K562 (cell line): ENCODE data around the gene SELENOM. TPM values are rescaled to one million over a fixed set of nuclear protein-coding genes. Genes with fewer than 3 reads are reported as not detected.
A peak's percentile ranks its signal among the peaks of the same experiment; 100 is the strongest.
"Not testable (repeated sequence)": the region's sequence is repeated elsewhere in the genome, so short reads cannot be mapped to it uniquely, and the experiment has no call there.

Experiments used
- ATAC-seq: fragments of 200-7000 bp; cut with Tn5 transposase; 3 replicates; pipeline ENCODE4 v1.9.1; 2020; ENCODE audit warnings: moderate library complexity
- BruUV-seq: library from RNA; stranded (reverse); fragments of 400-500 nt; replicated peaks from 2 replicates; lab custom pipeline; 2021; lab: Mats Ljungman, UMichigan
- CTCF ChIA-PET: fragments of 300-600 bp; formaldehyde crosslinking; extraction: SDS; loops from one replicate; lab custom pipeline; 2021; ENCODE audit warnings: low intra/inter-chr PET ratio; lab: Yijun Ruan, JAX
- POLR2A ChIA-PET: fragments of 300-600, 350-650 bp; sonication (Branson Sonifier 250); formaldehyde crosslinking; extraction: SDS; loops from one replicate; lab custom pipeline; 2021; ENCODE audit warnings: antibody characterized with exemption, inconsistent platforms; lab: Yijun Ruan, JAX
- DNase-seq, 4 experiments: peaks; one replicate each; pipeline versions ENCODE4 v3.0.0 to v3.0.0-alpha.2; 2011 to 2018; ENCODE audit warnings: low spot score in 3 of 4, mixed read lengths in 3 of 4; ENCODE audit errors: extremely low read depth in 1 of 4
- FAIRE-seq: peaks from 2 replicates; lab custom pipeline; 2011; peaks lifted over from hg19 to GRCh38; lab: Jason Lieb, UNC
- H2AFZ ChIP-seq: 2 replicates; pipeline ENCODE4 v1.6.0; 2011; ENCODE audit warnings: low read depth, low read length, control low read depth, inconsistent platforms
- H3K27ac ChIP-seq: fragments of 200-600 bp; 3 replicates; pipeline ENCODE4 v1.8.0; 2011; ENCODE audit warnings: low read depth, mild to moderate bottlenecking, control low read depth, inconsistent platforms, low read length, moderate library complexity, mixed read lengths; ENCODE audit errors: extremely low read depth
- H3K27me3 ChIP-seq, 2 experiments: fragments of 300-600 bp in 1 of 2; 2 replicates in 1 of 2; 3 replicates in 1 of 2; pipeline versions ENCODE4 v1.6.0 to v1.8.0; 2011; ENCODE audit warnings: inconsistent platforms in 2 of 2, low read length in 2 of 2, mild to moderate bottlenecking in 1 of 2, mixed read lengths in 1 of 2, moderate library complexity in 1 of 2; ENCODE audit not compliant: control insufficient read depth in 2 of 2, insufficient read depth in 2 of 2
- H3K36me3 ChIP-seq: fragments of 300-600 bp; 3 replicates; pipeline ENCODE4 v1.8.0; 2011; ENCODE audit warnings: mild to moderate bottlenecking, low read length, inconsistent platforms; ENCODE audit not compliant: control insufficient read depth, insufficient read depth
- H3K4me1 ChIP-seq, 2 experiments: fragments of 200-600 bp in 1 of 2; replicated peaks in 1 of 2; 2 replicates in 1 of 2; 3 replicates in 1 of 2; pipeline versions ENCODE4 v1.5.1 to v1.8.0; 2011; ENCODE audit warnings: inconsistent platforms in 2 of 2, low read length in 2 of 2, mild to moderate bottlenecking in 1 of 2, mixed read lengths in 1 of 2, moderate library complexity in 1 of 2; ENCODE audit not compliant: control insufficient read depth in 2 of 2, insufficient read depth in 2 of 2
- H3K4me2 ChIP-seq: 2 replicates; pipeline ENCODE4 v1.6.1; 2011; ENCODE audit warnings: low read length, control low read depth, inconsistent platforms, mixed read lengths; ENCODE audit not compliant: insufficient read depth
- H3K4me3 ChIP-seq: fragments of 200-600 bp; sonication (generic), shearing (Covaris generic); 2 replicates; pipeline ENCODE4 v1.5.1; 2016; ENCODE audit warnings: control low read depth, inconsistent platforms
- H3K79me2 ChIP-seq: fragments of 200-600 bp; 3 replicates; pipeline ENCODE4 v1.8.0; 2011; ENCODE audit warnings: low read length, inconsistent platforms; ENCODE audit not compliant: control insufficient read depth, insufficient read depth
- H3K9ac ChIP-seq, 2 experiments: 2 replicates each; pipeline versions ENCODE4 v1.6.0 to v1.6.1; 2011; ENCODE audit warnings: low read depth in 2 of 2, low read length in 2 of 2, control low read depth in 1 of 2, inconsistent platforms in 1 of 2, mild to moderate bottlenecking in 1 of 2, mixed read lengths in 1 of 2; ENCODE audit not compliant: insufficient read depth in 1 of 2
- H3K9me1 ChIP-seq: one replicate; pipeline ENCODE4 v1.6.0; 2011; ENCODE audit warnings: inconsistent platforms, mild to moderate bottlenecking, low read length, moderate library complexity; ENCODE audit not compliant: control insufficient read depth, insufficient read depth
- H3K9me3 ChIP-seq: replicated peaks from 2 replicates; pipeline ENCODE4 v1.5.1; 2011; ENCODE audit warnings: low read depth, low read length, inconsistent platforms; ENCODE audit not compliant: control insufficient read depth, insufficient read depth
- H4K20me1 ChIP-seq: replicated peaks from 2 replicates; pipeline ENCODE4 v1.6.1; 2011; ENCODE audit warnings: low read length, inconsistent platforms, mixed read lengths; ENCODE audit not compliant: control insufficient read depth, insufficient read depth
- C11orf30 ChIP-seq: fragments of 450-650 bp; IDR thresholded peaks from 2 replicates; pipeline ENCODE4 v1.6.1; 2016; ENCODE audit warnings: low read depth, mild to moderate bottlenecking
- CXXC5 ChIP-seq: fragments of 250-450 bp; sonication (Bioruptor Pico); IDR thresholded peaks from 2 replicates; pipeline ENCODE4 v1.8.0; 2022; ENCODE audit warnings: inconsistent platforms, mild to moderate bottlenecking, moderate library complexity
- DMBX1 ChIP-seq: fragments of 250-450 bp; sonication (Bioruptor Pico); IDR thresholded peaks from 2 replicates; pipeline ENCODE4 v1.8.0; 2022; ENCODE audit warnings: inconsistent platforms, mild to moderate bottlenecking, moderate library complexity, borderline replicate concordance
- MAFG ChIP-seq: fragments of 450-650 bp; conservative IDR thresholded peaks from 2 replicates; pipeline ENCODE4 v1.6.1; 2016; ENCODE audit warnings: missing genetic modification characterization, missing compliant biosample characterization
- MAFK ChIP-seq: IDR thresholded peaks from 2 replicates; pipeline ENCODE4 v1.6.1; 2011; ENCODE audit warnings: low read length, improper control_type of control experiment
- NFE2 ChIP-seq: IDR thresholded peaks from 2 replicates; pipeline ENCODE4 v1.6.1; 2014; ENCODE audit warnings: antibody characterized with exemption, low read depth
- NFIC ChIP-seq: fragments of 450-650 bp; IDR thresholded peaks from 2 replicates; pipeline ENCODE4 v1.6.1; 2017; ENCODE audit warnings: mild to moderate bottlenecking, inconsistent platforms
- NFRKB ChIP-seq: fragments of 450-650 bp; IDR thresholded peaks from 2 replicates; pipeline ENCODE4 v1.6.1; 2016; ENCODE audit warnings: low read depth
- SMAD4 ChIP-seq: fragments of 250-450 bp; sonication (Bioruptor Pico); conservative IDR thresholded peaks from 2 replicates; pipeline ENCODE4 v1.8.0; 2021; ENCODE audit warnings: inconsistent platforms, mild to moderate bottlenecking, moderate library complexity
- ZFX ChIP-seq: sonication (generic); formaldehyde crosslinking; IDR thresholded peaks from 2 replicates; pipeline ENCODE4 v1.8.0; 2022; ENCODE audit warnings: mild to moderate bottlenecking, missing genetic modification reagents, moderate library complexity
- ZNF316 ChIP-seq: fragments of 450-650 bp; IDR thresholded peaks from 2 replicates; pipeline ENCODE4 v1.6.1; 2016
- ZNF583 ChIP-seq: fragments of 250-450 bp; sonication (Bioruptor Pico); IDR thresholded peaks from 2 replicates; pipeline ENCODE4 v1.4.0; 2020
- ZNF592 ChIP-seq: fragments of 450-650 bp; IDR thresholded peaks from 2 replicates; pipeline ENCODE4 v1.6.1; 2017; ENCODE audit warnings: antibody characterized with exemption, mild to moderate bottlenecking
- WGBS: fragments of 100-300 bp; shearing (Covaris generic); methylation state at CpG from one replicate; pipeline ENCODE4 v1.1.6; 2016; ENCODE audit warnings: low coverage, mixed read lengths; ENCODE audit not compliant: insufficient coverage; ENCODE audit errors: missing lambda C conversion rate; 5-methylcytosine and 5-hydroxymethylcytosine counted together
- in situ Hi-C: fragments of 300-500 bp; cut with MboI; formaldehyde crosslinking; loops from 4 replicates; pipeline ENCODE4 v1.15.0; 2018; ENCODE audit warnings: inconsistent platforms, mixed read lengths
- intact Hi-C: fragments of 100-400 bp; cut with micrococcal nuclease; formaldehyde crosslinking; loops from 2 replicates; pipeline ENCODE4 v1.14.2; 2022
- polyA plus RNA-seq, 8 experiments: library from polyadenylated mRNA; depleted of rRNA in 4 of 8; stranded (reverse) in 5 of 8; unstranded in 3 of 8; fragments of >200 nt; fragmentation: Nextera tagmentation in 2 of 8; fragmentation: Illumina TruSeq in 1 of 8; extraction: Ambion mirVana in 2 of 8; extraction: Trizol in 1 of 8; gene quantifications; 2 replicates each; pipeline versions ENCODE4 v1.2.1 to v1.2.3, GENCODE V29; 2011 to 2014; ENCODE audit warnings: inconsistent platforms in 1 of 8, missing spikeins in 1 of 8
- total RNA-seq, 7 experiments: library from RNA; depleted of rRNA in 6 of 7; stranded (reverse); fragments of >200 nt in 6 of 7; fragmentation: Illumina TruSeq in 2 of 7; extraction: Trizol in 2 of 7; gene quantifications; 2 replicates each; pipeline versions ENCODE4 v1.2.1 to v1.2.3, GENCODE V29; 2011 to 2021; ENCODE audit warnings: low replicate concordance in 1 of 7
- TF ChIP-seq, protein P1 (sequence below), 2 experiments: fragments of 200-800 bp in 1 of 2; sonication (Bioruptor generic) in 1 of 2; sonication (generic) in 1 of 2; formaldehyde crosslinking in 1 of 2; IDR thresholded peaks in 1 of 2; conservative IDR thresholded peaks in 1 of 2; 2 replicates each; pipeline versions ENCODE4 v1.5.0 to v1.6.1; 2016 to 2020; ENCODE audit warnings: missing compliant biosample characterization in 1 of 2, missing genetic modification characterization in 1 of 2, missing genetic modification reagents in 1 of 2

Gene SELENOM
- total and polyA plus RNA-seq, 9 of the 15 experiments (the other 6 are each of a cell fraction or from before 2014, with no cell fraction given), result 1.2 to 10.6 (median 3.7) TPM

DNA sequence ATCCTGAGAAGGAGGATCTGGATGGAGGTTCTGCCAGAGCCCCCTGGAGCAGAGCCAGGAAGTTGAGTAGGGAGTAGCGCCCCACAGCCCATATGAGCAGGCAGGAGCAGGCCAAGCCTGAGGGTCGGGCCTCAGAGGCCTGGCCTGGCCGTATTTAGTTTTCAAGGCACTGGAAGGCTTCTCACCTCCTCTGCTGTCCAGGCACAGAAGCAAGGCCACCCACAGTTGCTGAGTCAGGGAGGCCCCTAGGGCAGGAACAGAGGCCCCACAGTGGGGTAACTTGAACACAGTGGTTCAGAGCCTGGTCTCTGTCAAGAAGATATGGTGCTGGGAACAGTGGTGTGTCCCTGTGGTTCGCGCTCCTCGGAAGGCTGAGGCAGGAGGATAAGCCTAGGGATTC, 47.7 kb downstream of the SELENOM start:
- H3K36me3 ChIP-seq, BruUV-seq, in situ Hi-C loops, H3K4me3 ChIP-seq, CTCF ChIA-PET, H3K9me1 ChIP-seq, H3K79me2 ChIP-seq, H4K20me1 ChIP-seq, POLR2A ChIA-PET, H3K27me3 ChIP-seq, H3K9me3 ChIP-seq: not testable (repeated sequence)
- ATAC-seq (peak; percentile 59), DNase-seq (peak in 1 of 4 experiments; percentile 50), FAIRE-seq (peak; percentile 64)
- intact Hi-C loops, result loop anchor here (5.0 kb wide), 1 partner anchor 92 kb away; the partner anchor contains the start of genes MORC2 and TUG1
- TF ChIP-seq ZNF316 (peak; percentile 75), ZNF592 (peak; percentile 88), NFRKB (peak; percentile 52; the same call in 1 of the 2 replicates), ZFX (CRISPR knock-in tag) (0 out of 2 replicates have a peak, but pooled peaks have one; percentile 33), DMBX1 (0 out of 2 replicates have a peak, but pooled peaks have one; percentile 37), C11orf30 (peak; percentile 68), CXXC5 (CRISPR knock-in tag) (0 out of 2 replicates have a peak, but pooled peaks have one; percentile 25), NFE2 (peak; percentile 56; the same call in 1 of the 2 replicates), SMAD4 (peak; percentile 50; the same call in 1 of the 2 replicates), MAFK (peak; percentile 13; the same call in 1 of the 2 replicates), NFIC (peak; percentile 32; the same call in 1 of the 2 replicates), MAFG (tag) (peak; percentile 47; the same call in 1 of the 2 replicates), ZNF583 (CRISPR knock-in tag) (peak; percentile 55; the same call in 1 of the 2 replicates)
- TF ChIP-seq, protein P1, sequence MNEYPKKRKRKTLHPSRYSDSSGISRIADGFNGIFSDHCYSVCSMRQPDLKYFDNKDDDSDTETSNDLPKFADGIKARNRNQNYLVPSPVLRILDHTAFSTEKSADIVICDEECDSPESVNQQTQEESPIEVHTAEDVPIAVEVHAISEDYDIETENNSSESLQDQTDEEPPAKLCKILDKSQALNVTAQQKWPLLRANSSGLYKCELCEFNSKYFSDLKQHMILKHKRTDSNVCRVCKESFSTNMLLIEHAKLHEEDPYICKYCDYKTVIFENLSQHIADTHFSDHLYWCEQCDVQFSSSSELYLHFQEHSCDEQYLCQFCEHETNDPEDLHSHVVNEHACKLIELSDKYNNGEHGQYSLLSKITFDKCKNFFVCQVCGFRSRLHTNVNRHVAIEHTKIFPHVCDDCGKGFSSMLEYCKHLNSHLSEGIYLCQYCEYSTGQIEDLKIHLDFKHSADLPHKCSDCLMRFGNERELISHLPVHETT (CRISPR knock-in tag; conservative IDR thresholded peaks at IDR 0.05 in 1 of 2, IDR thresholded peaks at IDR 0.05 in 1 of 2), result peak in 1 of 2 experiments; percentile 25; a peak in 1 of 4 replicates
- Histone ChIP-seq H3K4me1 (peaks cover 15 to 16% of the 10 kb centered on the region in 2 experiments; a peak in 3 of 5 replicates), H2AFZ (peak overlapping the region; percentile 98), H3K4me2 (peak overlapping the region; percentile 39), H3K9ac (peak overlapping the region; percentile 65 to 81), H3K27ac (peak overlapping the region; percentile 86)
- 27% methylated on average over 6 of the region's 6 CpGs for WGBS
